Lower leg skin (tissue), 4 donors: Measurements from ENCODE around the gene DEPDC1. TPM values are rescaled to one million over a fixed set of nuclear protein-coding genes. Genes with fewer than 3 reads are reported as not detected.

Experiments used
- DNase-seq, 2 donors: peaks; one replicate each; pipeline ENCODE4 v3.0.0-alpha.2; 2019; ENCODE audit warnings: low spot score in 2 of 2
- H3K4me3 ChIP-seq: fragments of 200-600 bp; sonication (generic); 2 replicates; pipeline ENCODE4 v1.5.1; 2017; ENCODE audit warnings: mild to moderate bottlenecking, low read depth; ENCODE audit not compliant: poor library complexity, severe bottlenecking
- CTCF ChIP-seq, 3 donors: fragments of 450-650 bp; IDR thresholded peaks; one replicate each; pipeline ENCODE4 v1.5.1; 2016; ENCODE audit warnings: antibody characterized with exemption in 3 of 3, mild to moderate bottlenecking in 3 of 3, moderate library complexity in 2 of 3
- POLR2A ChIP-seq, 2 donors: fragments of 450-650 bp; IDR thresholded peaks; one replicate each; pipeline ENCODE4 v1.6.1; 2016 to 2017; ENCODE audit warnings: antibody characterized with exemption in 2 of 2, mild to moderate bottlenecking in 1 of 2, moderate library complexity in 1 of 2
- WGBS, 2 donors: methylation state at CpG; one replicate each; pipeline ENCODE4 v1.1.5; 2018; 5-methylcytosine and 5-hydroxymethylcytosine counted together
- intact Hi-C: fragments of 100-400 bp; cut with DNase I; formaldehyde crosslinking; loops from one replicate; pipeline ENCODE4 v1.15.0; 2023; ENCODE audit warnings: low total_unique reads
- total RNA-seq, 4 donors: library from RNA; depleted of rRNA; stranded (reverse); fragments of >200 nt; gene quantifications; one replicate each; pipeline ENCODE4 v1.1.0, GENCODE V29; 2016

DEPDC1 gene
- total RNA-seq, 4 donors from 2014 or later, result 1.3 to 6.5 (median 2.0) TPM

- no peak overlapping the region for H3K4me3 ChIP-seq
- no peak for DNase-seq
- intact Hi-C loops, result no loop called here
- TF ChIP-seq POLR2A (IDR thresholded peaks at IDR 0.05), result no peak
- no peak for TF ChIP-seq CTCF (IDR thresholded peaks at IDR 0.05)
Measured at GRCh38 chr1:68473060-68473459, 23.8 kb downstream of the DEPDC1 start.

GRCh38 chr1:68470388-68470970 lies 26.4 kb downstream of the DEPDC1 start:
- WGBS, 2 donors, result 71 to 77% methylated on average over 2 of the region's 2 CpGs
- H3K4me3 ChIP-seq, result no peak overlapping the region
- no peak for DNase-seq
- no peak for TF ChIP-seq CTCF (IDR thresholded peaks at IDR 0.05)
- intact Hi-C loops, result no loop called here

GRCh38 chr1:68464891-68465290 lies 32.0 kb downstream of the DEPDC1 start:
- TF ChIP-seq POLR2A (IDR thresholded peaks at IDR 0.05), result no peak
- TF ChIP-seq CTCF (IDR thresholded peaks at IDR 0.05), result no peak
- 51 to 62% methylated on average over 6 of the region's 6 CpGs for WGBS, 2 donors
- intact Hi-C loops, result no loop called here
- no peak for DNase-seq
- no peak overlapping the region for H3K4me3 ChIP-seq

- TF ChIP-seq CTCF (IDR thresholded peaks at IDR 0.05) (no peak), POLR2A (IDR thresholded peaks at IDR 0.05) (no peak)
- intact Hi-C loops, result no loop called here
- no peak overlapping the region for H3K4me3 ChIP-seq
- no peak for DNase-seq
- WGBS, 2 donors, result 66 to 72% methylated on average over 4 of the region's 4 CpGs
Measured at GRCh38 chr1:68460935-68461334, 35.9 kb downstream of the DEPDC1 start.

GRCh38 chr1:68459796-68460195 lies 37.1 kb downstream of the DEPDC1 start:
- H3K4me3 ChIP-seq, result no peak overlapping the region
- DNase-seq, result no peak
- intact Hi-C loops, result no loop called here
- WGBS, 2 donors, result 79 to 95% methylated on average over 1 of the region's 1 CpG
- TF ChIP-seq POLR2A (IDR thresholded peaks at IDR 0.05) (no peak), CTCF (IDR thresholded peaks at IDR 0.05) (no peak)

- no peak for DNase-seq
- 71 to 81% methylated on average over 2 of the region's 2 CpGs for WGBS, 2 donors
- TF ChIP-seq POLR2A (IDR thresholded peaks at IDR 0.05) (no peak), CTCF (IDR thresholded peaks at IDR 0.05) (no peak)
- H3K4me3 ChIP-seq, result no peak overlapping the region
- intact Hi-C loops, result no loop called here
Measured at GRCh38 chr1:68459091-68459490, 37.8 kb downstream of the DEPDC1 start.
